Tibial nerve (tissue), 4 donors: ENCODE measurements around the gene CGREF1. TPM values are rescaled to one million over a fixed set of nuclear protein-coding genes. Genes with fewer than 3 reads are reported as not detected.

Source experiments
- DNase-seq, 2 donors: peaks; one replicate each; pipeline ENCODE4 v3.0.0-alpha.2; 2019; ENCODE audit warnings: low spot score in 2 of 2
- H3K27ac ChIP-seq, 4 donors: fragments of 200-600 bp; sonication (generic) in 3 of 4; one replicate each; pipeline ENCODE4 v1.5.1; 2017 to 2019; ENCODE audit warnings: mild to moderate bottlenecking in 1 of 4
- H3K27me3 ChIP-seq, 2 donors: fragments of 200-600 bp; sonication (generic) in 1 of 2; one replicate each; pipeline versions ENCODE4 v1.5.1 to v1.6.0; 2017 to 2019
- H3K36me3 ChIP-seq, 3 donors: fragments of 200-600 bp; sonication (generic); one replicate each; pipeline ENCODE4 v1.5.1; 2018 to 2019
- H3K4me1 ChIP-seq, 4 donors: fragments of 200-600 bp; sonication (generic) in 3 of 4; one replicate each; pipeline ENCODE4 v1.5.1; 2017 to 2019
- H3K4me3 ChIP-seq, 4 donors: fragments of 200-600 bp; sonication (generic) in 3 of 4; one replicate each; pipeline ENCODE4 v1.5.1; 2017 to 2019; ENCODE audit warnings: mild to moderate bottlenecking in 1 of 4, moderate library complexity in 1 of 4
- H3K9me3 ChIP-seq, 4 donors: fragments of 200-600 bp; sonication (generic) in 3 of 4; one replicate each; pipeline ENCODE4 v1.5.1; 2017 to 2019
- EP300 ChIP-seq, 2 donors: sonication (generic); formaldehyde crosslinking; IDR thresholded peaks; one replicate each; pipeline ENCODE4 v1.6.1; 2017; ENCODE audit warnings: antibody characterized with exemption in 2 of 2, mild to moderate bottlenecking in 1 of 2
- POLR2A ChIP-seq, 2 donors: fragments of 450-650 bp; IDR thresholded peaks; one replicate each; pipeline ENCODE4 v1.6.1; 2017; ENCODE audit warnings: antibody characterized with exemption in 2 of 2, mild to moderate bottlenecking in 2 of 2, moderate library complexity in 2 of 2
- WGBS, 2 donors: methylation state at CpG; one replicate each; pipeline ENCODE4 v1.1.5; 2018; 5-methylcytosine and 5-hydroxymethylcytosine counted together
- total RNA-seq, 4 donors: library from RNA; depleted of rRNA; stranded (reverse); fragments of >200 nt; gene quantifications; one replicate each; pipeline ENCODE4 v1.1.0, GENCODE V29; 2016
- TF ChIP-seq, protein P1 (sequence below), 5 experiments: fragments of 200-600 bp in 3 of 5; fragments of 450-650 bp in 2 of 5; sonication (generic) in 3 of 5; IDR thresholded peaks; one replicate each; pipeline ENCODE4 v1.5.1; 2016 to 2019; ENCODE audit warnings: antibody characterized with exemption in 5 of 5, mild to moderate bottlenecking in 3 of 5, moderate library complexity in 2 of 5

Gene CGREF1
- total RNA-seq, 4 donors from 2014 or later: 2.8 to 15.9 (median 8.4) TPM

DNA sequence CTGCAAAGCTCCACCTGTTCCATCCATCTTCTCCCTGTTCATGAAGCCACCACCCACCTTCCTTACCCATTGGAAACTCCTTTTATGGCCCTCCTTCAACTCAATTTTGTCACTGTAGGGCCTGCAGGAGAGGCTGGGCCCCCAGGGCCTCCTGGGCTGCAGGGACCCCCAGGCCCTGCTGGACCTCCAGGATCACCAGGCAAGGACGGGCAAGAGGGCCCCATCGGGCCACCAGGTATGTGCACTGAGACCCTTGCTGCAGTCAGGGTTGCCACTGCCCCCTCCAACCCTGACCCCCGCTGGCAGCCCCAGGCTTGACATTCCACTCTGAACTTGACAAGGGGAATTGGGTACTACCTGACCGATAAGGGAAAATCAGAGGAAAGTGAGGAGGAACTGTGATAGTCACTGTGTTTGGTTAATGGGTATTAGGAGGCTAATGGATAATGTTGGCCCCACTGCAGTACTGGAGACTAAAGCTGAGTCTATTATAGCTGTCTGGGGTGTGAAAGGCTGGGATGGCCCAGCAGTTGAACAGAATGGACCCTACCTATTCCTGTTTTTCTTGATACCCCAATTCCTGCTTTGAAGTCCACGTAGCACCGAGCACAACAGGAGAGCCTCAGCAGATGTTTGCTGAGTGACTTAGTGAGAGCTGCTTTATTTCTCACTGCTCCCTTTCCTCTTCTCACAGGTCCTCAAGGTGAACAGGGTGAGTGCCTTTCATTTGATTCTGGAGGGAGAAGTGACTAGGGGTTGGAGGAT is 34.4 kb downstream of the CGREF1 start:
- TF ChIP-seq POLR2A (IDR thresholded peaks at IDR 0.05) (no peak), EP300 (IDR thresholded peaks at IDR 0.05) (no peak)
- TF ChIP-seq, protein P1, sequence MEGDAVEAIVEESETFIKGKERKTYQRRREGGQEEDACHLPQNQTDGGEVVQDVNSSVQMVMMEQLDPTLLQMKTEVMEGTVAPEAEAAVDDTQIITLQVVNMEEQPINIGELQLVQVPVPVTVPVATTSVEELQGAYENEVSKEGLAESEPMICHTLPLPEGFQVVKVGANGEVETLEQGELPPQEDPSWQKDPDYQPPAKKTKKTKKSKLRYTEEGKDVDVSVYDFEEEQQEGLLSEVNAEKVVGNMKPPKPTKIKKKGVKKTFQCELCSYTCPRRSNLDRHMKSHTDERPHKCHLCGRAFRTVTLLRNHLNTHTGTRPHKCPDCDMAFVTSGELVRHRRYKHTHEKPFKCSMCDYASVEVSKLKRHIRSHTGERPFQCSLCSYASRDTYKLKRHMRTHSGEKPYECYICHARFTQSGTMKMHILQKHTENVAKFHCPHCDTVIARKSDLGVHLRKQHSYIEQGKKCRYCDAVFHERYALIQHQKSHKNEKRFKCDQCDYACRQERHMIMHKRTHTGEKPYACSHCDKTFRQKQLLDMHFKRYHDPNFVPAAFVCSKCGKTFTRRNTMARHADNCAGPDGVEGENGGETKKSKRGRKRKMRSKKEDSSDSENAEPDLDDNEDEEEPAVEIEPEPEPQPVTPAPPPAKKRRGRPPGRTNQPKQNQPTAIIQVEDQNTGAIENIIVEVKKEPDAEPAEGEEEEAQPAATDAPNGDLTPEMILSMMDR (IDR thresholded peaks at IDR 0.05): no peak
- Histone ChIP-seq H3K4me3 (no peak overlapping the region), H3K27ac (peak overlapping the region in 1 of 4 donors; percentile 92), H3K4me1 (peaks cover 0 to 53% (median 37%) of the 10 kb centered on the region in 4 donors), H3K27me3 (no peaks in the 10 kb centered on the region), H3K9me3 (no peaks in the 10 kb centered on the region), H3K36me3 (peaks cover 0 to 14% (median 0%) of the 10 kb centered on the region in 3 donors)
- DNase-seq: no peak
- WGBS, 2 donors: 77 to 78% methylated on average over 6 of the region's 6 CpGs

DNA sequence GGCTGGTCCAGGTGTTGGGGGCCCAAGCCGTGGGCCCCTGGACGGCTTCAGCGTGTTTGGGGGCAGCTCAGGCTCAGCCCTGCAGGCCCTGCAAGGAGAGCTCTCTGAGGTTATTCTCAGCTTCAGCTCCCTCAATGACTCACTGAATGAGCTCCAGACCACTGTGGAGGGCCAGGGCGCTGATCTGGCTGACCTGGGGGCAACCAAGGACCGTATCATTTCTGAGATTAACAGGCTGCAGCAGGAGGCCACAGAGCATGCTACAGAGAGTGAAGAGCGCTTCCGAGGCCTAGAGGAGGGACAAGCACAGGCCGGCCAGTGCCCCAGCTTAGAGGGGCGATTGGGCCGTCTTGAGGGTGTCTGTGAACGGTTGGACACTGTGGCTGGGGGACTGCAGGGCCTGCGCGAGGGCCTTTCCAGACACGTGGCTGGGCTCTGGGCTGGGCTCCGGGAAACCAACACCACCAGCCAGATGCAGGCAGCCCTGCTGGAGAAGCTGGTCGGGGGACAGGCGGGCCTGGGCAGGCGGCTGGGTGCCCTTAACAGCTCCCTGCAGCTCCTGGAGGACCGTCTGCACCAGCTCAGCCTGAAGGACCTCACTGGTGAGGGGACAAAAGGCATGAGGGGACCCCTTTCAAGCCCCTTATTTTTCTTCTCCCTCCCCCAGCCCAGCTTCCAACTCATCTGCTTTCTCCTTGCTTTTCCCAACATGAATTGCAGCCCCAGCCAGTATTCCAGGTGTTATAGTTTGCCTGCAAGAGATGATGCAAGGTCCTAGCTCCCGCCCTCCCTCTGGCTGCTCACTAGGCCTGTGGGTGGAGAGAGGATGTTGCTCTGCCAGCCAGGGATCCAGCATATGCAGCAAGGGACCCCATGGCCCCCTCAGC is 35.3 kb downstream of the CGREF1 start:
- Histone ChIP-seq H3K9me3 (no peaks in the 10 kb centered on the region), H3K27ac (no peak overlapping the region), H3K36me3 (peaks cover 0 to 14% (median 0%) of the 10 kb centered on the region in 3 donors), H3K4me3 (no peak overlapping the region), H3K27me3 (no peaks in the 10 kb centered on the region), H3K4me1 (peaks cover 0 to 61% (median 44%) of the 10 kb centered on the region in 4 donors)
- WGBS, 2 donors: 79 to 87% methylated on average over 16 to 20 of the region's 20 CpGs
- no peak for DNase-seq
- TF ChIP-seq EP300 (IDR thresholded peaks at IDR 0.05) (no peak), POLR2A (IDR thresholded peaks at IDR 0.05) (no peak)
- TF ChIP-seq, protein P1 (IDR thresholded peaks at IDR 0.05): no peak

DNA sequence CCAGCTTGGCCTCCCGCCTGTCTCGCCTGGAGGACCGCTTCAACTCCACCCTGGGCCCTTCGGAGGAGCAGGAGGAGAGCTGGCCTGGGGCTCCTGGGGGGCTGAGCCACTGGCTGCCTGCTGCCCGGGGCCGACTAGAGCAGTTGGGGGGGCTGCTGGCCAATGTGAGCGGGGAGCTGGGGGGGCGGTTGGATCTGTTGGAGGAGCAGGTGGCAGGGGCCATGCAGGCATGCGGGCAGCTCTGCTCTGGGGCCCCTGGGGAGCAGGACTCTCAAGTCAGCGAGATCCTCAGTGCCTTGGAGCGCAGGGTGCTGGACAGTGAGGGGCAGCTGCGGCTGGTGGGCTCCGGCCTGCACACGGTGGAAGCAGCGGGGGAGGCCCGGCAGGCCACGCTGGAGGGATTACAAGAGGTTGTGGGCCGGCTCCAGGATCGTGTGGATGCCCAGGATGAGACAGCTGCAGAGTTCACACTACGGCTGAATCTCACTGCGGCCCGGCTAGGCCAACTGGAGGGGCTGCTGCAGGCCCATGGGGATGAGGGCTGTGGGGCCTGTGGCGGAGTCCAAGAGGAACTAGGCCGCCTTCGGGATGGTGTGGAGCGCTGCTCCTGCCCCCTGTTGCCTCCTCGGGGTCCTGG is 36.0 kb downstream of the CGREF1 start:
- Histone ChIP-seq H3K27me3 (no peaks in the 10 kb centered on the region), H3K9me3 (no peaks in the 10 kb centered on the region), H3K36me3 (peaks cover 0 to 14% (median 0%) of the 10 kb centered on the region in 3 donors), H3K4me3 (no peak overlapping the region), H3K27ac (peak overlapping the region in 1 of 4 donors; percentile 35), H3K4me1 (peaks cover 0 to 69% (median 47%) of the 10 kb centered on the region in 4 donors)
- no peak for DNase-seq
- no peak for TF ChIP-seq POLR2A (IDR thresholded peaks at IDR 0.05)
- 80 to 81% methylated on average over 17 to 19 of the region's 27 CpGs for WGBS, 2 donors

DNA sequence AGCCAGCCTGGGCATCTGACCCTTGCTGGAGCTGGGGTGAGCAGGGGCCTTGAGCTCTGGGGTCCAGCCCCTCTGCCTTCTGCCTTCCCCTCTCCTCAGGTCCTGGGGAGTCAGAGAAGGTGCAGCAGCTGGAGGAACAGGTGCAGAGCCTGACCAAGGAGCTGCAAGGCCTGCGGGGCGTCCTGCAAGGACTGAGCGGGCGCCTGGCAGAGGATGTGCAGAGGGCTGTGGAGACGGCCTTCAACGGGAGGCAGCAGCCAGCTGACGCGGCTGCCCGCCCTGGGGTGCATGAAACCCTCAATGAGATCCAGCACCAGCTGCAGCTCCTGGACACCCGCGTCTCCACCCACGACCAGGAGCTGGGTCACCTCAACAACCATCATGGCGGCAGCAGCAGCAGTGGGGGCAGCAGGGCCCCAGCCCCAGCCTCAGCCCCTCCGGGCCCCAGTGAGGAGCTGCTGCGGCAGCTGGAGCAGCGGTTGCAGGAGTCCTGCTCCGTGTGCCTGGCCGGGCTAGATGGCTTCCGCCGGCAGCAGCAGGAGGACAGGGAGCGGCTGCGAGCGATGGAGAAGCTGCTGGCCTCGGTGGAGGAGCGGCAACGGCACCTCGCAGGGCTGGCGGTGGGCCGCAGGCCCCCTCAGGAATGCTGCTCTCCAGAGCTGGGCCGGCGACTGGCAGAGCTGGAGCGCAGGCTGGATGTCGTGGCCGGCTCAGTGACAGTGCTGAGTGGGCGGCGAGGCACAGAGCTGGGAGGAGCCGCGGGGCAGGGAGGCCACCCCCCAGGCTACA is 36.8 kb downstream of the CGREF1 start:
- H3K27ac ChIP-seq: peak overlapping the region in 3 of 4 donors; percentile 35 to 83 (median 77)
- peaks cover 0 to 14% (median 0%) of the 10 kb centered on the region in 3 donors for H3K36me3 ChIP-seq
- DNase-seq: no peak
- H3K4me3 ChIP-seq: no peak overlapping the region
- H3K27me3 ChIP-seq: no peaks in the 10 kb centered on the region
- peaks cover 0 to 66% (median 48%) of the 10 kb centered on the region in 4 donors for H3K4me1 ChIP-seq
- 78 to 79% methylated on average over 21 to 24 of the region's 38 CpGs for WGBS, 2 donors
- no peaks in the 10 kb centered on the region for H3K9me3 ChIP-seq
- TF ChIP-seq, protein P1 (IDR thresholded peaks at IDR 0.05): no peak
- no peak for TF ChIP-seq EP300 (IDR thresholded peaks at IDR 0.05)
- no peak for TF ChIP-seq POLR2A (IDR thresholded peaks at IDR 0.05)

DNA sequence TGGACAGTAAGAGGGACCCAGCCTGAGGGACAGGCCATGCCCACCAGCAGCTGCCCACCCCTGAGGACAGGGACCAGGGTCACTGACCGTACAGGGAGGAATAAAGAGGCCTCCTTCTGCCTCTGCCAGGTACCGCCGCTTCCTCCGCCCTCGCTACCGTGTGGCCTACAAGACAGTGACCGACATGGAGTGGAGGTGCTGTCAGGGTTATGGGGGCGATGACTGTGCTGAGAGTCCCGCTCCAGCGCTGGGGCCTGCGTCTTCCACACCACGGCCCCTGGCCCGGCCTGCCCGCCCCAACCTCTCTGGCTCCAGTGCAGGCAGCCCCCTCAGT is 38.4 kb downstream of the CGREF1 start:
- TF ChIP-seq EP300 (IDR thresholded peaks at IDR 0.05) (no peak), POLR2A (IDR thresholded peaks at IDR 0.05) (no peak)
- TF ChIP-seq, protein P1 (IDR thresholded peaks at IDR 0.05): no peak
- peaks cover 0 to 60% (median 43%) of the 10 kb centered on the region in 4 donors for H3K4me1 ChIP-seq
- WGBS, 2 donors: 84 to 88% methylated on average over 14 of the region's 14 CpGs
- peaks cover 0 to 14% (median 0%) of the 10 kb centered on the region in 3 donors for H3K36me3 ChIP-seq
- peak overlapping the region in 3 of 4 donors; percentile 88 to 94 (median 91) for H3K27ac ChIP-seq
- H3K27me3 ChIP-seq: no peaks in the 10 kb centered on the region
- no peak overlapping the region for H3K4me3 ChIP-seq
- DNase-seq: no peak
- no peaks in the 10 kb centered on the region for H3K9me3 ChIP-seq
